ENCODE data around the gene ISX.

Gene ISX

DNA sequence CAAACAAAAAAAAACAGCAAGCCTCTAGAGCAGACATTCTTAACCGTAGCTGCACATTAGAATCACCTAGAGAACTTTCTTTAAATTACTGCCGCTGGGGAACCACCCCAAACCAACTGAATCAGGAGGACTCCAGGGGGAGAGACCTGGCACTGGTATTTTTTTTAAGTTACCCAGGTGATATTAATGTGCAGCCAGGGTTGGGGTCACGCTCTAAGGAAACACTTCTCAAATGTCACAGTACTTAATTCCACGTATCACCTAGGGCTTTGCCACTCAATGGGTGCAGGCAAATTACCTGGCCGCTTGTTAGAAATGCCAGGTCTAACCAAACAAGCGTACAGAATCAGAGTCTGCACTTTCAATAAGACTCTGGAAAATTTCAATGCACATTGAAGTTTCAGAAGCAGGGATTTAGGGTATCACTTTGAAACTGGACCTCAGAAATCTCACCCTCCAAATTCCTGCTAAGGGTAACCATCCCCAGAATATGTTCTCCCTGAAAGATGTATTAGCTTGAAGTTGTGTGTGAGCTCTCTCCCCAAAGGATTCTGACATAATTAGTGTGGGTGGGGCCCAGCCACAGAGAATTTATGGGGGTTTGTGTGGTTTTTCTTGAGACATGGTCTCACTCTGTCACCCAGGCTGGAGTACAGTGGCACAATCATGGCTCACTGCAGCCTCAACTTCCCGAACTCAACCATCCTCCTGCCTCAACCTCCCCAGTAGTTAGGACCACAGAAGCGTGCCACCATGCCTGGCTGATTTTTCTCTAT, 12.7 kb upstream of the ISX start:
- DNase-seq (ENCODE audit: low spot score), result no peak

DNA sequence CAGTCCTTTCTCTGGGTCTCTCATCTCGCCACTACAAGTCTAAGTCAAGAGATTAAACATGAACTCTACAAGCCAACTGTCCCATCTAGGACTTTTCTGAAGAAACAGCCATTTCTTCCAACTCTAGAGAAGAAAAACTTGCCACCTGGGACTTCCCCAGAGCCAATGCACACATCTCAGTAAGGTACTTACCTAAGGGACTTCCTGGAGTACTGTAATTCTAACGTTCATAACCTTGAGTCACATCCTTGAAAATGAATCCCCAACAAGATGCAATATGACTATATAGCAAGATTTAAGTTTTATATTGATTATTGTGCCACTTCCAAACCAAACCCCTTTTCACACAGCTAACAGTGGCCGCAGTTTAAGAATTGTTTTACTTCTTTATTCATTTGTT, 11.9 kb upstream of the ISX start:
- no peak for DNase-seq (ENCODE audit: low spot score)

DNA sequence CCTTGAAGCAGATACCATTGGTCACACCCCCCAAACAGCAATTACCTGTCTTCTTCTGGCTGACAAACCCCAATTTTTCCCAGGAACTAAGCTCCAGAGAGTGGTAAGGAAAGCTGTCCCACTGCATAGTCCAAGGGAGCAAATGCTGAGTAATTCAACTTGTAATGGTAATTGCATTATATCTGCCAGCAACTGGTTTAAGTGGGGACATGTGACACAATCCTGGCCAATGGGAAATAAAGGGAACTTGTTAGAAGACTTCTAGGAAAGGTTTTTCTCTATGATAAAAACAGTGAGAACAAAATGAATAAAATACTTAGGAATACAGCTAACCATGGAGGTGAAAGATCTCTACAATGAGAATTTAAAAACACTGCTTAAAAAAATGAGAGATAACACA, 9.5 kb upstream of the ISX start:
- no peak for DNase-seq (ENCODE audit: low spot score)

DNA sequence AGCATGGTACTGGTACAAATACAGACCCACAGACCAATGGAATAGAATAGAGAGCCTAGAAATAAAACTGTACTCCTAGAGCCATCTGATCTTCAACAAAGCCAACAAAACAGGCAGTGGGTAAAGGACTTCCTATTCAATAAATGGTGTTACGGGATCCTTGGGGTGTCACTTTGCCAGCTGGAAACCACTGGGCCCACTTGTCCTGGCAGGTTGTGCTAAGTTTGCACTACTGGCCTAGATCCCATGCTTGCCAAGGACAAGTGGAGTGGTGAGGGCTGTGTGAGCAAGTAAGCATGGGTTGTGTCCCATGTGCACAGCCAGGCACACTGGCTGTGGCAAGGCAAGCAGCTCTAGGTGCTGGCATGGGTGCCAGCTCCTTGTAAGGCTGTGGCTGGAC, 8.8 kb upstream of the ISX start:
- DNase-seq (ENCODE audit: low spot score), result no peak

DNA sequence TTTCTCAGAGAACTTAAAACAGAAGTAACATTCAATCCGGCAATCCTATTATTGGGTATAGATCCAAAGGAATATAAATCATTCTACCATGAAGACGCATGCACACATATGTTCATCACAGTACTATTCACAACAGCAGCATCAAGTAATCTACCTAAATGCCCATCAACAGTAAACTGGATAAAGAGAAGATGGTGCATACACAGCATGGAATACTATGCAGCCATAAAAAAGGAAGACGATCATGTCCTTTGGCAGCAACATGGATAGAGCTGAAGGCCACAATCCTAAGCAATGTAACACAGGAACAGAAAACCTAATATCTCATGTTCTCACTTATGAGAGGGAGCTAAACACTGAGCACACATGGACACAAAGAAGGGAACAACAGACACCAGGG, 6.3 kb upstream of the ISX start:
- DNase-seq (ENCODE audit: low spot score), result no peak

DNA sequence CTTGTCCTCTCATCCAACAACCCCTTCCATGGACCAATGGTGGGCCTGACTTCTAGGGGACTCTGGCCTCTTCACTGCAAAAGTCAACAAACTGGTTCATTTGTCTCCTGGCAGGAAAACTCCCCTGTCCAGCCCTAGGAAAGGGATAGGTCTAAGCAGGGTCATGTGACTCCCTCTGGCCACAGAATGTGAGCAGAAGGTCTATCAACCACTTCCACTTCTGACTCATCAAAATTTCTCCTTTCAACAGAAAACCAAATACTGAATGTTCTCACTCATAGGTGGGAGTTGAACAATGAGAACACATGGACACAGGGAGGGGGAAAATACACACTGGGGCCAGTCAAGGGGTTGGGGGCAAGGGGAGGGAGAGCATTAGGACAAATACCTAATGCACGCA, 1.3 kb upstream of the ISX start:
- DNase-seq (ENCODE audit: low spot score), result no peak

DNA sequence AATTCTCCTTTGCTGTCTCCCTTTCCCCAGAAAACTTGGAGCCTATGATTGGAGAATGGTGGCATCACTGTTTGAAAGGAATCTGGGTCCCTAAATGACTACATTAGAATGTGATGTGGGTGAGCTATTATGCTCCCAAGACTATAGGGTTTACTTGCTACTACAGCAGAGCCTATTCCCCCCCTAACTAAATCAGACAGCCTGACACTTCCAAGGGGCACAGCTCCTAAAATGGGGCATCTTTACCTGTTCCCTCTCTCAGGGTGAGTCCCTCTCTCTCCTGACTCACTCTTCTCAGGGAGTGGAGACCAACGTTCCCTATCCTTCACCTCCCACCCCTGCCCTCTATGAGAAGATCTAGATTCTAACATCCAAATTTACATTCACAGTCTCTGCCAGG, 775 bp upstream of the ISX start:
- DNase-seq (ENCODE audit: low spot score), result no peak

DNA sequence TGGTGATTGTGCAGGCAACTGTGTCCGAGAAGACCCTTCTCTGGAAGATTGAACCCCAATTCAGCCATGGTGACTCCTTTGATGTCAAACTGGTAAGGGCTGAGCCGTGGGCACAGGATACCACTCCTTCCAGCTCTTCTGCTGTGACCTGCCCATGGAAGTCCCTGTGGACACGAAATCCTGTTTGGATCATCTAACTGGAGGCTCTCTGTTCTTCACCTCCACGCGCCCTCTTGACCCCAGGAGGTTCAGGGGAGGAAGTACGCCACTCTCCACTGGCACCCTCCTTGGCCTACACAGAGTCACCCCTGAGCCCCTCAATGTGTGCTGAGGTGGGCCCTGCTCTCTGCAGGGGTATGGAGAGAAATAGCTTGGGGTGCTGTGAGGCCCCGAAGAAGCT, 810 bp downstream of the ISX start:
- DNase-seq (ENCODE audit: low spot score), result no peak

DNA sequence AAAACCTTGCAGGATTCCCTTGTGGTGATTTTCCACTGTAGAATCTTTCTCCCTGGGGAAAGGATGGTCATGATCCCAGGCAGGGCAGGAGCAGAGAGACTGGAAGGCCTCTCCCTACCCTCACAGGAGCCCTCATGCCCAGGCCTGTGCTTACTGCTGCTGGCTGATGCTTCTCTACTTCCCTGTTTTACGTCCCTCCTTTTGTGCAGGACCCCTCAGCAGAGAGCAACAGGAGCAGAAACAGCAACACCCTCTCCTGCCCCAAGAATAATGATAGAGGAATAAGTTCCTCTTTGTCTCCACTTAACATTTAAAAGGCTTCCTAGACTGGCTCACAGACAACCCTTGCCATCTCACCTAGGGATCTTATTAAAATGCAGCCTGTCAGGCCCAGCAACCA, 3.6 kb downstream of the ISX start:
- no peak for DNase-seq (ENCODE audit: low spot score)

DNA sequence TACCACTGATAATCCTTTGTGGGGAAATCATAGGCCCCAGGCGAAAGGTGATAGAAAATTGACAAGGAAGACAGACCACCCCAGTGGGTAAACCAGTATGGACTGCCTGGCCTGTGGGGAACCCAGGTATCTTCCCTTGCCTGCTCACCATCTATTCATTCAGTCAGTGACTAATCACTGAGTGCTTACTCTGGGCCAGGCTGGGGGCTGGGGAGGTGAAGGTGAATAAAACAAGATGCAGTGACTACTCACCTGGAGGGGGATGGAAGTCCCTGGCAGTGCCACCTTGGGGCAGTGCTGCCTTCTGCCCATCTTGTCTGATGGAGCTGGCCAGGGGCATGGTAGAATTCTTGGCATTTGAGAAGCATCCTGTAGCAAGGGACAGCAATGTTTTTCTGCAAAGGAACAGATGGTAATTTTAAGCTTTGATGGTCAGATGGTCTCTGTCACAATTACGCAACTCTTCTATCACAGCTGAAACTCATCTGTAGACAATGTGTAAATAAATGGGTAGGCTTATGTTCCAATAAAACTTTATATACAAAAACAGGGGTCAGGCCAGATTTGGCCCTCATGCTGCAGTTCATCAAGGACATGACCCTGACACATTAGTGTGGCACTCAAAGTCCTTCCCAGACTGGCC, 4.6 kb downstream of the ISX start:
- DNase-seq (ENCODE audit: low spot score), result peak; percentile 93

DNA sequence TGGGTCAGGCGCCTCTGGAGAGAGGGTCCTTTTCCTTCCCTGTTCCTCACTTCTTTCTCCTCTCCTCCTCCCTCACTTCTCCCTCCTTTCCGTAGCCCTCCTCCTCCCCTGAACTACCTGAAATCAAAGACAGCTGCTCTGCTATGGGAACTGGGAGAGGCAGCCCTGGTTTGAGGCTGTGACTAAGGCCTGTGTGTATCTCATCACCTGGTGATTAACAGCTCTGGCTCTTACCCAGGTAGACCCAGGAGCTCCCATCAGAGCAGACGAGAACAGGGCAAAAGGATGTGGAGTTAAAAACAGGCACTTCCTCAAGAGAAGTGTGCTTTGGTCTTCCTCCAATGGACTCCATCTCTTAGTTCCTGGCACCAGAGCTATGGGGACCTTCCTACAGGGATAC, 5.8 kb downstream of the ISX start:
- peak; percentile 13 for DNase-seq (ENCODE audit: low spot score)

DNA sequence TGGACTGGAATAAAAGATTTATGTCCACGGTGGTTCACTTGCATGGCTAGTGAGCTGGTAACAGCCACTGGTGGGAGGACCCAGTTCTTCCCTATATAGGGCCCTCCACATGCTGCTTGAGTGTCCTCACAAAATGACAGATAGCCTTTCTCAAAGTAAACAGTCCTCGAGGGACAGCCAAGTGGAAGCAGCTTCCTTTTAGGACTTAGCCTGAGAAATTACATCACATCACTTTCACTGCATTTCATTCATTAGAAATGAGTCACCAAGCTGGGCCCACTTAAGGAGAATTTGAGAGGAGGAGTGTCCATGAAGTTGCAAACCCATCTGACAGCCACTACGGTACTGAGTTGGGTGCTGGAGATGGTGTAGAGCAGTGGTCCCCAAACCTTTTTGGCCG, 7.0 kb downstream of the ISX start:
- no peak for DNase-seq (ENCODE audit: low spot score)

DNA sequence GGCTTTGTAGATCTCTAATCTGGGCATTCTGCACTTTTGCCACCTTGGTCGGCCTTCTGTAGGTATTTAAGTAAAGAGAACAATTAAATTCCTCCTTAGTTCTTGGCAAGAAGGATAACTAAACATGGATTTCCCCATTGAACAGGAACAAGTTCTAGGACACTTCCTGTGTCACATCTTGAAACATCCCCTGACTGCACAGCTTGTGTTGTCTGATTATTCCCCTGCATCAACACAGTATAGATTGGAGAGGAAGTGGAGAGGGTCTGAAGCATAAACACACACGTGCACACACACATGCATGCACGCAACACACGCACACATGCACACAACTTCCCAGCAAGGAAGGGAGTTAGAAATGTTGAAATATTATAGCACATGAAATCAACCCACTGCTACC, 8.6 kb downstream of the ISX start:
- no peak for DNase-seq (ENCODE audit: low spot score)

DNA sequence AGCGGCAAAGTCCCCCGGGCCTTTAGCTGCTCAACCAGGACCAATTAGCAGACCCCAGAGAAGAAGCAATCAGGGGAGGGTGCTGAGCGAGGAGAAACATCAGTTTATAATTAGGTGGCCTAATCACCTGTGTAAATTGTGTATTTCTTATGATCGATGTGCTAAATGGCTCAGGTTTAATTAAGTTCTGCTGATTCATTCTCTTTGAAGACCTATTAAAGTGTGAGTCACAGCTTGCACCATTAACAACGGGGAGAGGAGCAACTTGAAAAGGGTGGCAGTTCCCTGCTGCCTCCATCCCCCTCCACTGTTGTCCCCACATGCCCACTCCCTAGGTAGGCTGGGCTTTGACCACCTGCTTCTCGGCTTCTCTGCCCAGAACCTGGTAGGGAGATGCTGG, 10.7 kb downstream of the ISX start:
- DNase-seq (ENCODE audit: low spot score), result no peak

DNA sequence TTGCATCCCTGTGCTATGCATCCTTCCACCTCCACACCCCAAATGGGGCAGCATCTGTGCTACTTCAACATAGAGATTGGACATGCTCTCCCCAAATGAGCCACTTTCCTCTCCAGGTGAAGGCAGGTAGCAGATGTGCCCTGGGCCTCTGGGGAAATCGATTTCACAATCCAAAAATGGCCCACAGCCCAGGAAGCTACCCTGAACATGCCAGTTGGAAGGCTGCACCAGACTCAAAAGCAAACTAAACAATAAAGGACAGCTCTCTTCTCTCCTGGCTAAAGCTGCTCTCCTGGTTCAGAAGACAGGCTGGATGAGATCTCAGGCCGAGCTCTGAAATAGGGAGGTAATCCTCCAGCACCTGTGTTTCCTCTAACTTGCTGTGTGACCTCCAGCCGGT, 19.7 kb downstream of the ISX start:
- DNase-seq (ENCODE audit: low spot score), result no peak

DNA sequence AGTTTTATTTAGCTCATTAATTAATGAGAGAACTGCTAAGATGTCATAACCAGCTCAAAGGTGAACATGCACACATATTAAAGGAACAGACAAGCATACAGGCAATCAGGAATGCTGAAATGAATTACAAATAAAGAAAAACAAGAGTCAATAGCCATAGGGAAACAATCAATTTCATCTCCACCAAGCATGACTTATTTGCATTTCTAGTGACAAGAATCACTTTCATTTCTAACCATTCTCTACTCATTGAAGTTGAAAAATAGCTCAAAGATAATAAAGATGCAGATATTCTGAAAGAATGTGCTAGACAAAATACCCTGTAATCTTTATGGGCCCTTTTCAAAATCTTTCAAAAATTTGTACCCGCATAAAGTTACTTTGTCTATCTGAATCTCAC, 23.2 kb downstream of the ISX start:
- no peak for DNase-seq (ENCODE audit: low spot score)

DNA sequence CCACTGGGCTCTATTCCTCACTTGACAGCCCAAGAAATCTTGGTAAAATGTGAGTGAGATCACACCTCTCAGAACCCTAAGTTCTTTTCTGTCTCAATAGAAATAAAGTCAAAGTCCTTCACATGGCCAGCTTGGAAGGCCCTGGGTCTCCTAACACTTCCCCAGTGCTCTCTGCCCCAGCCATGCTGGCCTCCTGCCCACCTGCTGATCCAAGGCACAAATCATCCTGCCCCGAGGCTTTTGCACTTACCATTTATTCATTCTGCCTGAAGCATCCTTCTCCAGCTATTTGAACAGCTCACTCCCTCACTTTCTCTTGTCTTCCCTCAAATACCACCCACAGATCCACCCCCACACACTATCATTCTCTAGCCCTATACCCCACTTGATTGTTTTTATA, 26.4 kb downstream of the ISX start:
- no peak for DNase-seq (ENCODE audit: low spot score)

DNA sequence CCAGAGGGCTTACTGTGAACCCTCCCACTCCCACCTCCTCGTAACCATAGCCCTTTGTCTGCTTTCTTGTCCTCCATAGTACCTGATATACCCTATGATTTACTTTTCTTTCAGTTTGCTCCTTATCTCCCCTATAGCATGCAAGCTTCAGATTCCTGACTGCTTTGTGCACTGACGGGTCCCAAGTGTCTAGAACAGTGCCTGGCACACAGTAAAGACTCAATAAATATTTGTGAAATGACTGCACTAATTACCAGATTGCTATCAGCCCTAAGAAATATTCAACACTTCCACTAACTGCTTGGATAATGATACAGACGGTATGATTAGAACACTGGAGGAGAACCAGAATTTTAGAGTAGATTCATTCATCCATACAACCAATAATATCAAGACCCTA, 33.0 kb downstream of the ISX start:
- DNase-seq (ENCODE audit: low spot score), result no peak

DNA sequence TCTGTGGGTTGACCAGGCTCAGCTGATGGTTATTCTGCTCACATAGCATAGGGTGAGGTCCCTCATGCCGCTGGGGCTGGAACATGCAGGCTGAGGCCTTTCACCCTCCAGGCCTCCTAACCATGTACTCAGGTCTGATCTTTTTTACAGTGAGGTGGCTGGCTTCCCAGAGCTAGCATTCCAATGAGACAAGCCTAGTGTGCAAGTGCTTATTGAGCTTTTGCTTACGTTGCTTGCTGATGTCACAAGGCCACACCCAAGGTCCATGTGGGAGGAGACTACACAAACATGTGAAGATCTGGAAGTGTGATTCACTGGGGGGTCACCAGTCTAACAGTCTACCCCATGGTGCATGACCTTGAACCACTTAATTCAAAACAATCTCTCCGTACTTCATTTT, 33.9 kb downstream of the ISX start:
- DNase-seq (ENCODE audit: low spot score), result no peak

DNA sequence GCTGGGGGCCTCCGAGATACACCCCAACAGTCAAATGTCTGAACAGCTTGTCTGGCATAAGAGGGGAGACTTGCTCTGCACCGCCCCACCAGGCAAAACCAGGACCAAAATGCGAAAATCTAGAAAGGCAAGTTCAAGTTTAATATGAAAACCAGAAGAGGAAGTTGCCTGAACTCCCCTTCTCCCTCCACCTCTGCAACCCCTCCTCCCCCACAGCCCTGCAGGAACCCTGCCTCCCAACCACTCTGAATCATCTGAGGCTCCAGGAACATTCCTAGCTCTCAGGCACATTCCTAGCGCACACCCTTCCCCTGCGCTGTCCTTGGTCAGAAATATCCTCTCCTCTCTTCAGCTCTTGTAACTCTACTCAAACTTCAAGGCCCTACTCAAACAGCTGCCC, 36.7 kb downstream of the ISX start:
- no peak for DNase-seq (ENCODE audit: low spot score)

DNA sequence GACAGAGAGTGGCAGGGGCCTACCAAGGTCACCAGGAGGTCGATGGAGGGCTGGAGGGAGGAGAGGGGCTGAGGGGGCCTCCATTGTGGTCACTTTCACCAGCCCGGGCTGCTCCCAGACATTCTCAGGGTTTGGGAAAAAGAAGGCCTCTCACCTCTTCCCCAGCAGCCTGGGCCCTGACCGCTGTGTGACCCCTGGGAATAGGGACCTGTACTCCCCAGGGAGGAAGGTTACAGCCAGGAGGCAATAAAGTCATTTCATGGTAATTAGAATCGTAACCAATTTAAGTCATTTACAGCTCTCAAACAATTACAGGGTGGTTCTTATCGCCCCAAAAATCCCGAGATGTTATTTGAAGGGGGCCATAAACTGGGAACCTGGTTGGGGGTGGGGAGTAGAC, 37.8 kb downstream of the ISX start:
- DNase-seq (ENCODE audit: low spot score), result no peak

DNA sequence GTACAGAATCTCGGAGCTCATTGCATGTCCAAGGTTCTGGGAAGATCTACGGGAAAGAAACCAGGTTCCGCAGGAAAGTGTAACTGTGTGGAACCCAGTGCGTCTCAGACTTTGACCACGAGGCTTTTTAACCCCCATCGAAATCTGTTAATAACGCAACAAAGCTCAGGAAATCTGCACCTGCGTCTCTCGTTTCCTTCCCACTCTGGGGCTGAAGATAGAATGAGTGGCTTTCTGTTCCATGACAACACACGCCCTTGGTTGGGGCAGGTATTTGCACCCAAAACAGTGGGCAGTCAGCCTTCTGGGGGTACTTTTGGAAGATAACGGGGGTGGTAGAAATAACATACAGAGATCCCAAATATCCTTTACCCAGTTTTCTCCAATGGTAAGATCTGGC, 38.5 kb downstream of the ISX start:
- no peak for DNase-seq (ENCODE audit: low spot score)

DNA sequence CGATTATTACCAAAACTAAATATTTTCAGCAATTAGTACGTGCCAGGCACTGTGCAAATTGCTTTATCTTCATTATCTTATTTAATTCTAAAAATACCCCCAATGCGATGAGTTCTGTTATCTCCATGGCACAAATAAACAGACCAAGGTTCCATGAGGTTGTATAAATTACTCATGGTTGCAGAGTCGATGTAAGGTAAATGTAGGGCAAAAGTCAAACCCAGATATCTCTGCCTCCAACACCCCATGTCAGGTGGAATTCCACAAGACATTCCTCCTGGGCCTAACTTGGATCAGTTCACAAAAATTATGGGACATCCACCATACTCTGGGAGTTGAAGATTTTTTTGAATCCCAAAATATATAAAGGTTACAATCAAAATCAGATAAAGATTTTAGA, 43.7 kb downstream of the ISX start:
- DNase-seq (ENCODE audit: low spot score), result no peak

DNA sequence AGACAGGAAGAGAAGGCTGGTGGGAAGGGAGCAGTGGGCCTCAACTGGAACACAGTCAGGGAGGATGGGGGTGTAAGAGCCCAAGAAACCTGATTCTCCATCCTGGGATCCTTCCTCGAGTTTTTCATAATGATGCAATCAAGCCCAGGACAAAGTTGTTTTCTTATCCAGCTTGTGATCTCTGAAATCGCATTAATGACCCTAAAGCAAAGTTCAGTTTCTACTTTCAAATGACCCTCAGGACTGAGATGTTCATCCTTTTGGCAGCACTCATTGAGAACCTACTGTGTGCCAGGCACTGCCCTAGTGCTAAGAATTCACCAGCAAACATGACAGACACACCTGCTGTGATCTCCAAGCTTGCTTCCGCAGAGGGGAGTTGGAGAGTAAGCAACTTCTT, 45.3 kb downstream of the ISX start:
- no peak for DNase-seq (ENCODE audit: low spot score)
